A549 (cell line): Measurements from ENCODE around the gene BOC.

ENCODE experiments used
- CTCF ChIP-seq: fragments of >200 bp; sonication (Bioruptor Twin); formaldehyde crosslinking; IDR thresholded peaks from 3 replicates; pipeline ENCODE4 v1.5.1; 2016
- E2F6 ChIP-seq: IDR thresholded peaks from 2 replicates; pipeline ENCODE4 v1.6.1; 2012; ENCODE audit warnings: low read depth, borderline replicate concordance
- ELK1 ChIP-seq: fragments of 150-350 bp; IDR thresholded peaks from 2 replicates; pipeline ENCODE4 v1.6.1; 2014; ENCODE audit warnings: low read depth, mild to moderate bottlenecking, low read length
- EP300 ChIP-seq, 2 experiments: fragments of >200 bp; sonication (Bioruptor Twin); formaldehyde crosslinking; IDR thresholded peaks; 2 replicates in 1 of 2; 3 replicates in 1 of 2; pipeline ENCODE4 v1.6.1; 2016 to 2017
- HDAC2 ChIP-seq: fragments of 200-600 bp; sonication (generic); IDR thresholded peaks from 2 replicates; pipeline ENCODE4 v1.6.1; 2016
- MAX ChIP-seq: IDR thresholded peaks from 2 replicates; pipeline ENCODE4 v1.6.1; 2012
- MYC ChIP-seq: IDR thresholded peaks from 2 replicates; pipeline ENCODE4 v1.6.1; 2012; ENCODE audit warnings: mild to moderate bottlenecking, inconsistent platforms, low read length, improper control_type of control experiment, borderline replicate concordance
- NFE2L2 ChIP-seq: fragments of 150-350 bp; conservative IDR thresholded peaks from 2 replicates; pipeline ENCODE4 v1.6.1; 2014; ENCODE audit warnings: low read length
- POLR2A ChIP-seq: IDR thresholded peaks from 2 replicates; pipeline ENCODE4 v1.6.1; 2012; ENCODE audit warnings: mild to moderate bottlenecking, low read length
- POLR2AphosphoS2 ChIP-seq: conservative IDR thresholded peaks from 2 replicates; pipeline ENCODE4 v1.6.1; 2012; ENCODE audit warnings: low read length, improper control_type of control experiment, inconsistent platforms
- RAD21 ChIP-seq, 2 experiments: fragments of >200 bp in 1 of 2; sonication (Bioruptor Twin) in 1 of 2; formaldehyde crosslinking in 1 of 2; IDR thresholded peaks in 1 of 2; conservative IDR thresholded peaks in 1 of 2; 2 replicates in 1 of 2; 3 replicates in 1 of 2; pipeline ENCODE4 v1.6.1; 2012 to 2018; ENCODE audit warnings: inconsistent platforms in 1 of 2
- REST ChIP-seq: fragments of 200-600 bp; sonication (generic); IDR thresholded peaks from 2 replicates; pipeline ENCODE4 v1.6.1; 2016; ENCODE audit warnings: antibody characterized with exemption, mild to moderate bottlenecking, moderate library complexity

GRCh38 chr3:113233497-113233896, 22.1 kb downstream of the BOC start:
- no peak for TF ChIP-seq RAD21 (conservative IDR thresholded peaks at IDR 0.05 in 1 of 2, IDR thresholded peaks at IDR 0.05 in 1 of 2)
- TF ChIP-seq NFE2L2 = no peak
- TF ChIP-seq E2F6 = no peak
- TF ChIP-seq ELK1 = no peak
- TF ChIP-seq CTCF = no peak
- no peak for TF ChIP-seq POLR2A
- TF ChIP-seq MAX = no peak
- no peak for TF ChIP-seq MYC
- TF ChIP-seq POLR2AphosphoS2 = no peak
- TF ChIP-seq EP300 (IDR thresholded peaks at IDR 0.05) = no peak
- TF ChIP-seq REST = no peak
- TF ChIP-seq HDAC2 = no peak
